CD4-positive, alpha-beta T cell treated with Interferon alpha-2 for 1 hour (primary cell): ENCODE measurements around the gene CIB4.

Experiments used
- DNase-seq, 2 donors: peaks; one replicate each; pipeline ENCODE4 v3.0.0-alpha.2; 2020 to 2022

Gene CIB4

GRCh38 chr2:26639685-26640243 is 1.4 kb downstream of the CIB4 start:
- DNase-seq = no peak

- DNase-seq = no peak
These were observed 3.3 kb downstream of the CIB4 start for GRCh38 chr2:26637811-26638310.

GRCh38 chr2:26636935-26637334 is 4.2 kb downstream of the CIB4 start:
- no peak for DNase-seq

GRCh38 chr2:26635401-26635800 is 5.8 kb downstream of the CIB4 start:
- no peak for DNase-seq

- DNase-seq = no peak
These were observed 6.4 kb downstream of the CIB4 start for GRCh38 chr2:26634636-26635230.

- no peak for DNase-seq
These were observed 7.1 kb downstream of the CIB4 start for GRCh38 chr2:26633993-26634595.

GRCh38 chr2:26633351-26633945 is 7.7 kb downstream of the CIB4 start:
- no peak for DNase-seq

- no peak for DNase-seq
These were observed 8.5 kb downstream of the CIB4 start for GRCh38 chr2:26632624-26633185.

- no peak for DNase-seq
These were observed 9.6 kb downstream of the CIB4 start for GRCh38 chr2:26631401-26632170.

GRCh38 chr2:26630669-26631360 is 10.4 kb downstream of the CIB4 start:
- DNase-seq = no peak

- no peak for DNase-seq
These were observed 10.9 kb downstream of the CIB4 start for GRCh38 chr2:26630235-26630634.

GRCh38 chr2:26629751-26630150 is 11.4 kb downstream of the CIB4 start:
- DNase-seq = no peak

- DNase-seq = no peak
These were observed 11.9 kb downstream of the CIB4 start for GRCh38 chr2:26629346-26629630.

GRCh38 chr2:26628561-26629345 is 12.4 kb downstream of the CIB4 start:
- DNase-seq = no peak

- DNase-seq = no peak
These were observed 13.6 kb downstream of the CIB4 start for GRCh38 chr2:26627350-26628105.

GRCh38 chr2:26626606-26627005 is 14.6 kb downstream of the CIB4 start:
- no peak for DNase-seq

GRCh38 chr2:26623541-26624495 is 17.3 kb downstream of the CIB4 start:
- DNase-seq = no peak

- no peak for DNase-seq
These were observed 19.5 kb downstream of the CIB4 start for GRCh38 chr2:26621469-26622199.

- no peak for DNase-seq
These were observed 21.0 kb downstream of the CIB4 start for GRCh38 chr2:26620031-26620605.
